Esophagus squamous epithelium (tissue), 4 donors: ENCODE results near the gene HNRNPAB.

Source experiments
- CTCF ChIP-seq, 6 experiments: fragments of 450-650 bp in 4 of 6; fragments of 200-600 bp in 2 of 6; sonication (generic) in 2 of 6; IDR thresholded peaks; one replicate each; pipeline ENCODE4 v1.5.1; 2016 to 2019; ENCODE audit warnings: antibody characterized with exemption in 6 of 6, mild to moderate bottlenecking in 4 of 6, moderate library complexity in 4 of 6
- POLR2A ChIP-seq, 4 donors: fragments of 450-650 bp; IDR thresholded peaks; one replicate each; pipeline ENCODE4 v1.6.1; 2017; ENCODE audit warnings: antibody characterized with exemption in 4 of 4, mild to moderate bottlenecking in 4 of 4, moderate library complexity in 3 of 4

GRCh38 chr5:178234121-178234749, 29.9 kb downstream of the HNRNPAB start:
- no peak for TF ChIP-seq CTCF (IDR thresholded peaks at IDR 0.05)
- no peak for TF ChIP-seq POLR2A (IDR thresholded peaks at IDR 0.05)
